Body of pancreas (tissue), 4 donors: ENCODE results near the gene SETBP1.

ENCODE experiments used
- CTCF ChIP-seq, 7 experiments: fragments of 450-650 bp in 4 of 7; fragments of 200-600 bp in 3 of 7; sonication (generic) in 3 of 7; IDR thresholded peaks; one replicate each; pipeline ENCODE4 v1.5.1; 2016 to 2019; ENCODE audit warnings: antibody characterized with exemption in 7 of 7
- POLR2A ChIP-seq, 3 donors: fragments of 450-650 bp; IDR thresholded peaks; one replicate each; pipeline ENCODE4 v1.6.1; 2016; ENCODE audit warnings: antibody characterized with exemption in 3 of 3, mild to moderate bottlenecking in 2 of 3

- TF ChIP-seq CTCF (IDR thresholded peaks at IDR 0.05) (no peak), POLR2A (IDR thresholded peaks at IDR 0.05) (no peak)
These were observed 119.3 kb downstream of the SETBP1 start for GRCh38 chr18:44799907-44800421.
